HTR-8/SVneo (cell line): ENCODE measurements around the gene NFIA.

Experiments
- DNase-seq: peaks from one replicate; pipeline ENCODE4 v3.0.0; 2011; ENCODE audit warnings: low spot score, mixed read lengths; ENCODE audit not compliant: insufficient read length
- FAIRE-seq: peaks from 2 replicates; lab custom pipeline; 2011; peaks lifted over from hg19 to GRCh38; lab: Jason Lieb, UNC

Gene NFIA

DNA sequence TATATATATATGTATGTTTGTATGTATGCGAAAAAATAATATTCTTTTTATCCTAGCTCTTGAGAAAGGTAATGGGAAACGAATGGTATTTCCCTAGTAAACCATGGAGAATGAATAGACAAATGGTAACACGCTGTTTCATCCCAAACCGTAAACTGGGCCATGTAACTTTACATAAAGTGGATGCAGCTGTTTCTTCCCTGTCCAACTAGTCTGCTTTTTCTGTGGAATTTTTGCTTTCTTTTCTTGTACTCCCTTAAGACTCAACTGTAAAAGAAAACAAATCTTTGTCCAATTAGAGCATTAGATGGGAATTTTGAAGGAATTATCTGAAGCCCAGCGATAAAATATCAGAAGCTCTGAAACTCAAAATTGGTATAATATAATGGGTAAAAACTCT is 198.1 kb downstream of the NFIA start:
- DNase-seq (no peak), FAIRE-seq (no peak)

DNA sequence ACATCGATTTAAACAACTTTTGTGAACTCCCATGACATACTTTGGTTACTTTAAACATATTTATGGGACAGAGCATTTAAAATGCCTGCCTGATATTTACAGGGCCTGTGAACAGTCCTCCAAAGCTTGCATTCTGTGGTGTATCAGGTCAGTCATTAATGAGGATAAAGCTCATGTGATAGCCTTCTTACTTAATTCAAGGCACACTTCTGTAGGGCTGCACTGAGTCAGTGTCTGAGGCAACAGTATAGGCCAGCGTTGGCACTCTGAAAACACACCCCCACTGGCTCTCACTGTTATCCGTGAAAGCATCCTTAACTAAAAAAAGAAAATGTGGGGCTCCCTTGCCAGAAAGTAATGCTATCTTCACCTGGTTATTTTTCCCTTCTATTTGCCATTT is 200.0 kb downstream of the NFIA start:
- DNase-seq (no peak), FAIRE-seq (no peak)

DNA sequence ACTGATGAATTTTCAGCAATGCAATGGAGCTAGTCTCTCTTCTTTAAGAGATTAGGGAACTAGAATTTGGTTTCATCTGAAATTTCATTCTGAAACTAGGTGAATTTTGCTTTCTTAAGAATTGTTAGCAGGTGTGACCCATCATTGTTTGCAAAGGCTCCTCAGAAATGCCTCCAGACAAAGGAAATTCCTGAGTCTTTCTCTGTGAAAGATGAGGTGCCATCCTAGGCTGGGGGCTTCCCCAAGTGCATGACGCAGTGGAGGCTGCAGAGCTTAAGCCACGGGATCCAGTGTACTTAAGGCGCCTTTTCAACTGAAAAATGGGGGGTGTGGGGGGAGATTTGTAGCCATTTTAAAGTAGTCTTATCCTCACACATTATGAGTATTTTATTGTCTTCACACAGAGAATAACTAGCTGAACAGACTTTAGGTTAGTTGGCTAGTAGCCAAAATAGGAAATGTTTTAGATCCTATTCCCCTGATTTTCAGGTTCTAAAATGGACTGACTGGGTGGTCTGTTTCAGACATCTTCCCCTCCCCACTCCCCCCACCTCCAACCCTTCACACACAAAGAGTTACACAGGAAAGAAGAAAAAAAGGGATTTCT is 202.0 kb downstream of the NFIA start:
- no peak for FAIRE-seq
- DNase-seq = no peak

- no peak for DNase-seq
- no peak for FAIRE-seq
Observed at GRCh38 chr1:61284936-61285335, 202.6 kb downstream of the NFIA start.

DNA sequence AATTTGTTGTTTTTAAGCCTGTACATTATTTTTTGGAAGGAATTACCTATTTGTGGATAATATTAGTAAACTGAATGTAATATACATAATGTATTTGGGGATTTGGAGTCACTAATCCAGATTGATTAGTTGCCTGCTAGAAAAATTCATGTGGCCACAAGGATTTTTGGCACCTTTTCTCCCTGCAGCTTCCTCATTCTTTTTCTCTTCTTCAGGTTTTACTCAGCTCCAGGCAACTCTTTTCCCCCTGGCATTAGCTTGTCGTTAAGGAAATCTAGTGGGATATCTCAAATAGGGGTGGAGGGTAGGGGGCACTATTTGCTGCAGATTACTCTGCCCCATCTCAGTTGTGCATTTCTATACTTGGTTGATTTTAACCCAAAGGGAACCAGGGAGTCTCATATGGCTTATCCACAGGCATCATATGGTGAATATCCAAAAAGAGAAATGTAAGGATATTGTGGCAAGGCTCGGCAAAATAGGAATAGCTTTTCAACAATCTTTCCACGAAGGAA is 203.1 kb downstream of the NFIA start:
- FAIRE-seq = no peak

GRCh38 chr1:61287014-61287413 is 204.7 kb downstream of the NFIA start:
- DNase-seq = no peak
- FAIRE-seq = no peak

More for the DNA sequence above, 203.1 kb downstream of the NFIA start:
- no peak for DNase-seq

- FAIRE-seq = no peak
Observed at GRCh38 chr1:61287734-61288133, 205.4 kb downstream of the NFIA start.

DNA sequence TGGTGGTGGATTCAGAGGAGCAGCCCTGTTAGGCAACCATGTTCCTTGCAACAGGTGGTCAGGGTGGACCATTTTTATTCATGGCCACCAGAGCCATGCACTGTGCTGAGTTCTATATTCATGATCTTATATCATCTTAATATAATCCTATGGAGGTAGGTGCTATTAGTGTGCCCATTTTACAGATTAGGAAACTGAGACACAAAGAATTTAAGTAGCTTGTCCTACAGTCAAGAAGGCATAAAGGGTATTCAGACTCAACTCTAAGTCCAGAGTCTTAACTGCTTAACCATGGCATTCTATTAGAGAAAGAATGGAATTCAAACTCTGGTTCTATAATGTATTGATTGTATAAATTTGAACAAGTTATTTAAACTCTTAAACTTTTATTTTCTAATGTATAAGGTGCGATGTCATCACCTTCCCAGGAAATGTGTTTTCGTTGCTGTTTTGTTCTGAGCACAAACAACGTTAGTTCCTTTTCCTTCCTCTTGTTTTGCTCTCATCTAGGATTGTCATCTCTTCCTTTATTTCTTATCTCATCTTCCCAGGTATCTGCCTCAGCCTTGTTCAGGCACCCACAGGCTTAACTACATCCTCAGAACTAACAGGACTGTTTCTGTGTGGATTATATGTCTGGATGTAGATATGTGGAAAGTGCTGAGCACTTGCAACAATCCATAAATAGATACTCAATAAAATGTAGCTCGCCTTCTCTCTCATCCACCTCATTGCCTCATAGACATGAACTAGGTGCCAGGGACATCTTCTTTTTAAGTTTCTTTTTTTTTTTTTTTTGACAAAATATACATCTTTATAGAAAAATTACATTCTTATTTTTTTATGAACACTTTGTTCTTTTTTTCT is 207.1 kb downstream of the NFIA start:
- no peak for DNase-seq

More at GRCh38 chr1:61287734-61288133, 205.4 kb downstream of the NFIA start:
- no peak for DNase-seq

GRCh38 chr1:61290525-61290924 is 208.2 kb downstream of the NFIA start:
- FAIRE-seq (no peak), DNase-seq (no peak)

More for the DNA sequence above, 207.1 kb downstream of the NFIA start:
- FAIRE-seq = no peak

- DNase-seq = no peak
- FAIRE-seq = no peak
Observed at GRCh38 chr1:61293197-61293596, 210.8 kb downstream of the NFIA start.

DNA sequence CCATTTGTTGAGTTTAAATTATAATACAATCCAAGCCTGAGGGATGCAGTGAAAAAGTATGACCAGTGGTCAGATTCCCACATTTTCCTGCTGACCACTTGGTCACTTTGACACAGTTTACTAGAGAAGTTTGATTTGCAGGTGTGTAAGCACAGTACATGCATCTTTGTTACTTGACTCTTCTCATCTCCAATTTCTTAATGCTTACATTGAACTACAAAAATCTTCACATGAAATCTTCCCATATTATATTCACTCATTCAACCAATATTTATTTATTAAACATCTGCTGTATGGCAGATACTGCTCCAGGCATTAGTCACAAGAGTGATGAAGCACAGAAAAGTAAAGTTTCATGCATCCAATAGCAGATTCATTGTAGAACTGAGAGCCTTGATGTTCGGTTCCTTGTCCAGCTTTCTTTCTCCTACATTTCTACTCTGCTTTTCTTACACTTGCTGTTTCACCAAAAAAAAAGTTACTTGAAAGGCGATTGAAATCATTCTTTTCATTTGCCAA is 211.7 kb downstream of the NFIA start:
- DNase-seq = no peak
- FAIRE-seq = no peak

DNA sequence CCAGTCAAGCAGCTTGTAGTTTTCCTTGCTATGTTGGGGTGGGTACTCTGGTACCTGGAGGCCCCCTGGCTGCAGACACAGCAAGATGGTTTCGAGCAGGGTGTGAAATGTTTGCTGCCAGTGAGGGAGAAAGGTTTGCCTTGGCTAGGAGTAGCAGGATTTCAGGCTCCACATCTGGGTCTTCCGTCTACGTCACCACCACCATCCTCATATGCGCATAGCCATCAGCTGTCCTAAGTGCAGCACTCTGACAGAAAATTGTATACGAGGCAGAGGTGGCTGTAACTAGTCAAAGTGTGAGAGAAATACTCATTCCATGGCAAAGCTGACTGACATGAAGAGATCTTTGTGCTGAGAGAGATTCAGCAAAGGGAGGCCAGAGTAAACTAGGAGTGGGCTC is 212.6 kb downstream of the NFIA start:
- FAIRE-seq (no peak), DNase-seq (no peak)

- FAIRE-seq = no peak
Observed at GRCh38 chr1:61295818-61296537, 213.6 kb downstream of the NFIA start.

GRCh38 chr1:61297887-61298286 is 215.5 kb downstream of the NFIA start:
- DNase-seq (no peak), FAIRE-seq (no peak)

More at GRCh38 chr1:61295818-61296537, 213.6 kb downstream of the NFIA start:
- no peak for DNase-seq

DNA sequence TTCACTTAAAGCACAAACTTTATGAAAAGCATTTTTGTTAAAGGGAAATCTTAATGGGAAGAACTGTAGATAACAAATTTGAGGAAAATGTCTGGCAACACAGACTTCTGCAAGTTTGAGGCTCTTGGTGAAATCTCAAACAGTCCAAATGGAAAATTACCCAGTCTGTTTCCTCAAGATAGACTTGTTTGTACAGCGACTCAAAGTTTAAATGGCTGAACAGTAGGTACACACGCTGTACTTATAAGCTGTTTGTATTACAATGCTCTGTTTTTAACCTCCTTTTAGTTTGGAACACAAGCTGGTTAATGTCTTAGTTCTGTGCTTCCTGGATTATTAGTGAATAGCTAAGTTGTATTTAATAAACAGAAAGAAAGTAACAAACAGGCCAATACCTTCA is 217.1 kb downstream of the NFIA start:
- FAIRE-seq (no peak), DNase-seq (no peak)

DNA sequence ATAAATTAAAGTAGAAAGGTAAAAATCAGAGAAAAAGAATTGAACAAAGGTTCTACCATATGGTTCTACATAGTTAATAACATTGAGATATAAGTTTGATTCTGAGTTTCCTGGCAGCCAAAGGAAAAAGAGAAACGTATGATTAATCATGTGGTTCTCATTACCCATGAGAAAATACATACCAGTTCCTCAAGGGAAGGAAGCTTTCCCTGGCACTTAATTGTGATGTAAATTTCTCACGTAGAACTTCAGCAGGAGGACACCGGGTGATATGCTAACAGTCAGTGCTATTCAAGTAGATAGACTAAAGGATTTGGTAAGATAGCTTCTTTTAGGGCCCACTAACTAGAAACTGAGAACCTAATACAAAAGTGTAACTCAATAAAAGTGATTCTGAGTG is 218.5 kb downstream of the NFIA start:
- DNase-seq (no peak), FAIRE-seq (no peak)

- FAIRE-seq (no peak), DNase-seq (no peak)
Observed at GRCh38 chr1:61301824-61302657, 219.7 kb downstream of the NFIA start.

DNA sequence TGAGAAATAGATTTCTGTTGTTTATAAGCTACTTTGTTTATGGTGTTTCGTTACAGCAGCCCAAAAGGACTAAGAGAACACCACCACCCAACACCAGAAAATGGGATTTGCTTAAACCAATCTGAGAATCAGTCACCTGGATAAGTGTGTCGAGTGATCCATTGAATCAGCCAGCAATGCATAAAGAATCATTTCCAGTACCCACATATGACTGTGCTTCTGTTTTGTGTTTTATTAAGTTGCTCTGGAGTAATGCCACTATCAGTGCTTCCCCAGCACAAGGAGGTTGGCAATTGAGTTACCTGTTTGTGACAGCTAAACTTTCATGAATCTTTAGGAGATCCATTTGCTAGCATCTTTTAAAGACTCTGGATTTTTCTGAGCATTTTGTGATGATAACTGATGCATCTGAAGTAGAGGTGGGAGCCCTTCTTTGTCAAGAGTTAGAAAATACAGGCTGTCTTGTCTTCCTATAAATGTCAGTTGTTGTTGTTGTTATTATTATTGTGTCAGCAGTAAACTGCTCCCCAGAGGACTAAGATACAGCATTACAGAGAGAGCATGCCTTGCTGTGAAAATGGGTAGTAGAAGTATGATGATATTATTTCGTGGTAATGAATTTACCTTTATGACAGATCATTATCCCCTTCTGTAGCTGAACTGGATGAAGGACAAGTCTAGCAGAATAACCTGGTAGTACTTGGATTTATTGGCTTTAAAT is 225.2 kb downstream of the NFIA start:
- FAIRE-seq (no peak), DNase-seq (no peak)

DNA sequence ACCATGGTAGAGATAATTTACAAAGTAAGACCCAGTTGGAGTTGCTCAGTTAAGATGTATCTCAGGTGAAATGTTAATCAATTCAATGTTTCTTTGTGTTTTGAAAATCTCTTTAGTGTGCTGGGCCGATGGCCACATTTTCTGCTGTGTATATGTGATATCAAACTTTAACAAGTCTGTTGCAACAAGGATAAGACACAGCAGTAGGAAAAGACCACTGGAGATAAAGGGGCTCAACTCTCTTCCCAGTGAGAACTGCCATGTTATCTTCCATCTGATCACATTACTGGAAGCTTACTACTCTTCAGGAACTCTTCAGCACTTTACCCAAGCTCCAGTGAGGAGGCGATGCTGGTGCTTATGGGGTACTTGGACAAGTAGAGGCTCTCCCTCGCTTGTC is 227.7 kb downstream of the NFIA start:
- DNase-seq (no peak), FAIRE-seq (no peak)
